MM.1S (cell line): Measurements from ENCODE around the gene NREP.

ENCODE experiments used
- EZH2 ChIP-seq: fragments of 300-600 bp; sonication (generic); optimal IDR thresholded peaks from 2 replicates; pipeline ENCODE3; 2017; ENCODE audit warnings: low read depth, mild to moderate bottlenecking, antibody characterized with exemption, low read length, mixed read lengths
- EZH2phosphoT487 ChIP-seq: fragments of 300-600 bp; sonication (generic); IDR thresholded peaks from 2 replicates; pipeline ENCODE4 v1.6.1; 2018; ENCODE audit warnings: antibody characterized with exemption, low read length
- TF ChIP-seq, protein P1 (sequence below): fragments of 300-600 bp; sonication (generic); IDR thresholded peaks from 2 replicates; pipeline ENCODE4 v1.5.1; 2016; ENCODE audit warnings: antibody characterized with exemption, low read length, mixed read lengths

DNA sequence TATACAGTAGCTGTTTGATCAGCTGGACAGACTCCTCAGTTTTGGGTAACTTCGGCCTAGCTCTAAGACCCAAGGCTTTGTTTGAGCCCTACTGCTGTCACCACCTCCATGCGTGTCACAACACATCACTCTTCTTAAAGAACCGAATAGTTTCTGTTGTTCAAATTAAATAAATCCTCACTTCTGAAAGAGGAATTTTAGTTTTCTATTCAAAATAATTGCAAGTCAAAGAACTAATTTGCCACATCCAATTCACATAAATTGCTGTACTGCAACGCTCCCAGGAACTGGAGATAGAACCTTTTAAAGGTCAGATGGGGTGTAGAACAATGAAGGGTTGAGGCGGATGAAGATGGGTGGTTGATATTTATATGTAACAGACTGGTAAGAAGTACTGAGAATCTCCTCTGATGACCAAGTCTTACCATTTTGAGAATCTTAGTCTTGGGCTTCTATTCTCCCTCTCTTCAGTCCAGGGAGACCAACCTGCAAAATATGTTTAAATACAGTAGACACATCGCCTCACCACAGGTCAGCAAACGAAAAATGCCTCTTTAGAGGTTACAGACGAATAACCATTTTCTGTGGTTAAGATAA lies 1.6 kb downstream of the NREP start:
- TF ChIP-seq, protein P1, sequence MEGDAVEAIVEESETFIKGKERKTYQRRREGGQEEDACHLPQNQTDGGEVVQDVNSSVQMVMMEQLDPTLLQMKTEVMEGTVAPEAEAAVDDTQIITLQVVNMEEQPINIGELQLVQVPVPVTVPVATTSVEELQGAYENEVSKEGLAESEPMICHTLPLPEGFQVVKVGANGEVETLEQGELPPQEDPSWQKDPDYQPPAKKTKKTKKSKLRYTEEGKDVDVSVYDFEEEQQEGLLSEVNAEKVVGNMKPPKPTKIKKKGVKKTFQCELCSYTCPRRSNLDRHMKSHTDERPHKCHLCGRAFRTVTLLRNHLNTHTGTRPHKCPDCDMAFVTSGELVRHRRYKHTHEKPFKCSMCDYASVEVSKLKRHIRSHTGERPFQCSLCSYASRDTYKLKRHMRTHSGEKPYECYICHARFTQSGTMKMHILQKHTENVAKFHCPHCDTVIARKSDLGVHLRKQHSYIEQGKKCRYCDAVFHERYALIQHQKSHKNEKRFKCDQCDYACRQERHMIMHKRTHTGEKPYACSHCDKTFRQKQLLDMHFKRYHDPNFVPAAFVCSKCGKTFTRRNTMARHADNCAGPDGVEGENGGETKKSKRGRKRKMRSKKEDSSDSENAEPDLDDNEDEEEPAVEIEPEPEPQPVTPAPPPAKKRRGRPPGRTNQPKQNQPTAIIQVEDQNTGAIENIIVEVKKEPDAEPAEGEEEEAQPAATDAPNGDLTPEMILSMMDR: no peak
- no peak for TF ChIP-seq EZH2
- no peak for TF ChIP-seq EZH2phosphoT487
